DOHH2 (cell line): ENCODE data around the gene TRMT2B.

ENCODE experiments used
- H3F3A ChIP-seq: fragments of 200-600 bp; sonication (generic), shearing (Covaris generic); 2 replicates; pipeline ENCODE4 v1.6.0; 2016; ENCODE audit warnings: antibody characterized with exemption, mild to moderate bottlenecking; ENCODE audit not compliant: control insufficient read depth, insufficient read depth
- H3K27ac ChIP-seq: fragments of 200-600 bp; sonication (generic); 2 replicates; pipeline ENCODE4 v1.5.1; 2014; ENCODE audit warnings: low read depth, mild to moderate bottlenecking, low read length, moderate library complexity
- H3K27me3 ChIP-seq: fragments of 200-600 bp; sonication (generic); 2 replicates; pipeline ENCODE4 v1.6.1; 2014; ENCODE audit warnings: mild to moderate bottlenecking, low read length, mixed read lengths; ENCODE audit not compliant: control insufficient read depth
- H3K36me3 ChIP-seq: fragments of 200-600 bp; sonication (generic); 2 replicates; pipeline ENCODE4 v1.6.1; 2014; ENCODE audit warnings: mild to moderate bottlenecking, low read length, moderate library complexity, mixed read lengths; ENCODE audit not compliant: control insufficient read depth
- H3K4me1 ChIP-seq: fragments of 200-600 bp; sonication (generic); 2 replicates; pipeline ENCODE4 v1.6.1; 2014; ENCODE audit warnings: mild to moderate bottlenecking, low read length, mixed read lengths; ENCODE audit not compliant: control insufficient read depth
- H3K4me2 ChIP-seq: fragments of 200-600 bp; sonication (generic); 2 replicates; pipeline ENCODE4 v1.6.0; 2014; ENCODE audit warnings: mild to moderate bottlenecking, low read length, moderate library complexity
- H3K4me3 ChIP-seq: fragments of 200-600 bp; sonication (generic); 2 replicates; pipeline ENCODE4 v1.5.1; 2014; ENCODE audit warnings: mild to moderate bottlenecking, low read length, mixed read lengths
- H3K79me2 ChIP-seq: fragments of 200-600 bp; sonication (generic); 2 replicates; pipeline ENCODE4 v1.6.1; 2014; ENCODE audit warnings: mild to moderate bottlenecking, low read length, mixed read lengths; ENCODE audit not compliant: control insufficient read depth
- H3K9me2 ChIP-seq: fragments of 200-600 bp; sonication (generic); replicated peaks from 2 replicates; pipeline ENCODE4 v1.6.1; 2014; ENCODE audit warnings: mild to moderate bottlenecking, low read length, mixed read lengths; ENCODE audit not compliant: control insufficient read depth
- H3K9me3 ChIP-seq: fragments of 200-600 bp; sonication (generic); 2 replicates; pipeline ENCODE4 v1.6.1; 2014; ENCODE audit warnings: antibody characterized with exemption, low read length, mixed read lengths; ENCODE audit not compliant: control insufficient read depth, insufficient read depth
- H4K20me1 ChIP-seq: fragments of 200-600 bp; sonication (generic); 2 replicates; pipeline ENCODE4 v1.6.0; 2014; ENCODE audit warnings: low read depth, mild to moderate bottlenecking, antibody characterized with exemption, low read length, moderate library complexity; ENCODE audit not compliant: control insufficient read depth, insufficient read depth
- EZH2phosphoT487 ChIP-seq: fragments of 200-600 bp; sonication (generic); IDR thresholded peaks from 2 replicates; pipeline ENCODE4 v1.6.1; 2017; ENCODE audit warnings: borderline replicate concordance, mild to moderate bottlenecking, antibody characterized with exemption, low read length, moderate library complexity, mixed read lengths
- TF ChIP-seq, protein P1 (sequence below): fragments of 200-600 bp; sonication (generic); IDR thresholded peaks from one replicate; pipeline ENCODE4 v1.5.1; 2014; ENCODE audit warnings: antibody characterized with exemption, mild to moderate bottlenecking, low read depth, low read length; ENCODE audit not compliant: poor library complexity, severe bottlenecking

Gene TRMT2B

GRCh38 chrX:101081231-101081630, 29.3 kb upstream of the TRMT2B start:
- TF ChIP-seq, protein P1, sequence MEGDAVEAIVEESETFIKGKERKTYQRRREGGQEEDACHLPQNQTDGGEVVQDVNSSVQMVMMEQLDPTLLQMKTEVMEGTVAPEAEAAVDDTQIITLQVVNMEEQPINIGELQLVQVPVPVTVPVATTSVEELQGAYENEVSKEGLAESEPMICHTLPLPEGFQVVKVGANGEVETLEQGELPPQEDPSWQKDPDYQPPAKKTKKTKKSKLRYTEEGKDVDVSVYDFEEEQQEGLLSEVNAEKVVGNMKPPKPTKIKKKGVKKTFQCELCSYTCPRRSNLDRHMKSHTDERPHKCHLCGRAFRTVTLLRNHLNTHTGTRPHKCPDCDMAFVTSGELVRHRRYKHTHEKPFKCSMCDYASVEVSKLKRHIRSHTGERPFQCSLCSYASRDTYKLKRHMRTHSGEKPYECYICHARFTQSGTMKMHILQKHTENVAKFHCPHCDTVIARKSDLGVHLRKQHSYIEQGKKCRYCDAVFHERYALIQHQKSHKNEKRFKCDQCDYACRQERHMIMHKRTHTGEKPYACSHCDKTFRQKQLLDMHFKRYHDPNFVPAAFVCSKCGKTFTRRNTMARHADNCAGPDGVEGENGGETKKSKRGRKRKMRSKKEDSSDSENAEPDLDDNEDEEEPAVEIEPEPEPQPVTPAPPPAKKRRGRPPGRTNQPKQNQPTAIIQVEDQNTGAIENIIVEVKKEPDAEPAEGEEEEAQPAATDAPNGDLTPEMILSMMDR = no peak
- no peak for TF ChIP-seq EZH2phosphoT487
- Histone ChIP-seq H3K27me3 (peaks cover 5% of the 10 kb centered on the region; the same call in 1 of the 2 replicates), H3F3A (no peaks in the 10 kb centered on the region), H4K20me1 (no peaks in the 10 kb centered on the region), H3K4me2 (no peak overlapping the region), H3K79me2 (no peaks in the 10 kb centered on the region), H3K27ac (no peak overlapping the region), H3K4me3 (no peak overlapping the region), H3K4me1 (no peaks in the 10 kb centered on the region), H3K9me3 (no peaks in the 10 kb centered on the region), H3K9me2 (no peaks in the 10 kb centered on the region), H3K36me3 (no peaks in the 10 kb centered on the region)

- H3K36me3 ChIP-seq = no peaks in the 10 kb centered on the region
- no peak overlapping the region for H3K27ac ChIP-seq
- peaks cover 5% of the 10 kb centered on the region; the same call in 1 of the 2 replicates for H3K27me3 ChIP-seq
- no peaks in the 10 kb centered on the region for H3F3A ChIP-seq
- H3K4me3 ChIP-seq = no peak overlapping the region
- no peaks in the 10 kb centered on the region for H4K20me1 ChIP-seq
- no peaks in the 10 kb centered on the region for H3K9me3 ChIP-seq
- no peak overlapping the region for H3K4me2 ChIP-seq
- H3K79me2 ChIP-seq = no peaks in the 10 kb centered on the region
- no peaks in the 10 kb centered on the region for H3K9me2 ChIP-seq
- H3K4me1 ChIP-seq = no peaks in the 10 kb centered on the region
- TF ChIP-seq EZH2phosphoT487 = no peak
- TF ChIP-seq, protein P1 = no peak
Measured at GRCh38 chrX:101080326-101081124, 28.6 kb upstream of the TRMT2B start.

GRCh38 chrX:101079736-101080270, 27.9 kb upstream of the TRMT2B start:
- H3K9me3 ChIP-seq = no peaks in the 10 kb centered on the region
- H3K79me2 ChIP-seq = no peaks in the 10 kb centered on the region
- H3K36me3 ChIP-seq = no peaks in the 10 kb centered on the region
- H3F3A ChIP-seq = no peaks in the 10 kb centered on the region
- H3K9me2 ChIP-seq = no peaks in the 10 kb centered on the region
- no peaks in the 10 kb centered on the region for H3K4me1 ChIP-seq
- TF ChIP-seq, protein P1 = no peak
- TF ChIP-seq EZH2phosphoT487 = no peak
- H3K27ac ChIP-seq = no peak overlapping the region
- no peak overlapping the region for H3K4me2 ChIP-seq
- H4K20me1 ChIP-seq = no peaks in the 10 kb centered on the region
- H3K27me3 ChIP-seq = peaks cover 5% of the 10 kb centered on the region; the same call in 1 of the 2 replicates
- no peak overlapping the region for H3K4me3 ChIP-seq
